Suprapubic skin (tissue), 4 donors: ENCODE results near the gene ARMC2. TPM values are rescaled to one million over a fixed set of nuclear protein-coding genes. Genes with fewer than 3 reads are reported as not detected.
"Not testable (repeated sequence)": the region's sequence is repeated elsewhere in the genome, so short reads cannot be mapped to it uniquely, and the experiment has no call there.

Experiments
- DNase-seq, 2 donors: peaks; one replicate each; pipeline ENCODE4 v3.0.0-alpha.2; 2019; ENCODE audit warnings: low spot score in 2 of 2
- H3K27ac ChIP-seq: fragments of 200-600 bp; sonication (generic); one replicate; pipeline ENCODE4 v1.5.1; 2019
- H3K27me3 ChIP-seq: fragments of 200-600 bp; sonication (generic); one replicate; pipeline ENCODE4 v1.5.1; 2019
- H3K36me3 ChIP-seq: fragments of 200-600 bp; sonication (generic); one replicate; pipeline ENCODE4 v1.5.1; 2019
- H3K4me1 ChIP-seq: fragments of 200-600 bp; sonication (generic); one replicate; pipeline ENCODE4 v1.5.1; 2019
- H3K4me3 ChIP-seq: fragments of 200-600 bp; sonication (generic); one replicate; pipeline ENCODE4 v1.5.1; 2019; ENCODE audit warnings: mild to moderate bottlenecking
- H3K9me3 ChIP-seq: fragments of 200-600 bp; sonication (generic); one replicate; pipeline ENCODE4 v1.5.1; 2019
- EP300 ChIP-seq: sonication (generic); formaldehyde crosslinking; IDR thresholded peaks from one replicate; pipeline ENCODE4 v1.6.1; 2017; ENCODE audit warnings: antibody characterized with exemption
- POLR2A ChIP-seq, 2 donors: fragments of 450-650 bp; IDR thresholded peaks; one replicate each; pipeline ENCODE4 v1.6.1; 2017; ENCODE audit warnings: antibody characterized with exemption in 2 of 2, mild to moderate bottlenecking in 2 of 2, moderate library complexity in 2 of 2
- POLR2AphosphoS5 ChIP-seq, 3 donors: sonication (generic); formaldehyde crosslinking; IDR thresholded peaks; one replicate each; pipeline ENCODE4 v1.6.1; 2017; ENCODE audit warnings: antibody characterized with exemption in 3 of 3
- WGBS: methylation state at CpG from one replicate; pipeline ENCODE4 v1.1.5; 2018; 5-methylcytosine and 5-hydroxymethylcytosine counted together
- total RNA-seq, 4 donors: library from RNA; depleted of rRNA; stranded (reverse); fragments of >200 nt; gene quantifications; one replicate each; pipeline ENCODE4 v1.1.0, GENCODE V29; 2016
- TF ChIP-seq, protein P1 (sequence below), 2 donors: fragments of 200-600 bp in 1 of 2; fragments of 450-650 bp in 1 of 2; sonication (generic) in 1 of 2; IDR thresholded peaks; one replicate each; pipeline ENCODE4 v1.5.1; 2016 to 2019; ENCODE audit warnings: antibody characterized with exemption in 2 of 2, mild to moderate bottlenecking in 1 of 2, moderate library complexity in 1 of 2

Gene ARMC2
- total RNA-seq, 4 donors from 2014 or later, result 1.9 to 9.5 (median 3.6) TPM

DNA sequence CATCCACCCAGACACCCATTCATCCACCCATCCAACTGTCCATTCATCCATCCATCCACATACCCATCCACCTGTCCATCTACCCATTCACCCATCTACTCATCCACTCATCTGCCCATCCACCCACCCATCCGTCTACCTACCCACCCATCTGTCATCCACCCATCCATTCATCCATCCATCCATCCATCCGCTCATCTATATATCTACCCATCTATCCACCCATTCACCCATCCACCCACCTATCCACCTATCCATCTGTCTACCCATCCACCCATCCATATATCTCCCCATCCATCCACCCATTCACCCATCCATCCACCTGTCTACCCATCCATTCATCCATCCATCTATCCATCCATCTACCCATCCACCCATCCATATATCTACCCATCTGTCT, 30.7 kb downstream of the ARMC2 start:
- whole genome bisulfite sequencing, result 98% methylated on average over 2 of the region's 2 CpGs
- no peak for DNase-seq
- H3K27ac ChIP-seq, result no peak overlapping the region
- H3K36me3 ChIP-seq, result no peaks in the 10 kb centered on the region
- no peak overlapping the region for H3K4me3 ChIP-seq
- H3K27me3 ChIP-seq, result no peaks in the 10 kb centered on the region
- no peaks in the 10 kb centered on the region for H3K9me3 ChIP-seq
- TF ChIP-seq, protein P1, sequence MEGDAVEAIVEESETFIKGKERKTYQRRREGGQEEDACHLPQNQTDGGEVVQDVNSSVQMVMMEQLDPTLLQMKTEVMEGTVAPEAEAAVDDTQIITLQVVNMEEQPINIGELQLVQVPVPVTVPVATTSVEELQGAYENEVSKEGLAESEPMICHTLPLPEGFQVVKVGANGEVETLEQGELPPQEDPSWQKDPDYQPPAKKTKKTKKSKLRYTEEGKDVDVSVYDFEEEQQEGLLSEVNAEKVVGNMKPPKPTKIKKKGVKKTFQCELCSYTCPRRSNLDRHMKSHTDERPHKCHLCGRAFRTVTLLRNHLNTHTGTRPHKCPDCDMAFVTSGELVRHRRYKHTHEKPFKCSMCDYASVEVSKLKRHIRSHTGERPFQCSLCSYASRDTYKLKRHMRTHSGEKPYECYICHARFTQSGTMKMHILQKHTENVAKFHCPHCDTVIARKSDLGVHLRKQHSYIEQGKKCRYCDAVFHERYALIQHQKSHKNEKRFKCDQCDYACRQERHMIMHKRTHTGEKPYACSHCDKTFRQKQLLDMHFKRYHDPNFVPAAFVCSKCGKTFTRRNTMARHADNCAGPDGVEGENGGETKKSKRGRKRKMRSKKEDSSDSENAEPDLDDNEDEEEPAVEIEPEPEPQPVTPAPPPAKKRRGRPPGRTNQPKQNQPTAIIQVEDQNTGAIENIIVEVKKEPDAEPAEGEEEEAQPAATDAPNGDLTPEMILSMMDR (IDR thresholded peaks at IDR 0.05), result no peak
- TF ChIP-seq POLR2AphosphoS5 (IDR thresholded peaks at IDR 0.05) (no peak), EP300 (no peak), POLR2A (IDR thresholded peaks at IDR 0.05) (no peak)
- peaks cover 24% of the 10 kb centered on the region for H3K4me1 ChIP-seq

DNA sequence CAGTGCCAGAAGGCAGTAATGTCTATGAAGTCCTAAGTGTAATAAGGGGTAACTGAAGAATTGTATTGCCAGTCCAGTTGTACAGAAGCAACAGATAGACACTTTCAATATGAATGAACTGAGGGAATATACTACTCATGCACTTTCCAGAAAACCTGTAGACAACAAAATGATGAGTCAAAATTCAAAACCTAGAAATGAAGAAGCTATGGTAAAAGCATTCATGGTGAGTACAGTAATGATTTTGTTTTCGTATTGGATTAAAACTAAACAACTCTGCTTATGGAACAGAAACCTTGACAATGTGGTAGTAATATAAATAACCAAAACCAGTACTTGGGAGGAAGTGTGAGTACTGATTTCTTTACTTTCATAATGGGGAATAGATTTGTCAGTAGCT, 35.0 kb downstream of the ARMC2 start:
- Histone ChIP-seq H3K9me3 (no peaks in the 10 kb centered on the region), H3K27ac (no peak overlapping the region), H3K4me3 (no peak overlapping the region), H3K36me3 (no peaks in the 10 kb centered on the region), H3K27me3 (no peaks in the 10 kb centered on the region), H3K4me1 (peaks cover 1% of the 10 kb centered on the region)
- DNase-seq, result no peak
- TF ChIP-seq POLR2AphosphoS5 (IDR thresholded peaks at IDR 0.05) (no peak), POLR2A (IDR thresholded peaks at IDR 0.05) (no peak), EP300 (no peak)
- TF ChIP-seq, protein P1 (IDR thresholded peaks at IDR 0.05), result no peak
- WGBS, result 90% methylated on average over 1 of the region's 1 CpG

DNA sequence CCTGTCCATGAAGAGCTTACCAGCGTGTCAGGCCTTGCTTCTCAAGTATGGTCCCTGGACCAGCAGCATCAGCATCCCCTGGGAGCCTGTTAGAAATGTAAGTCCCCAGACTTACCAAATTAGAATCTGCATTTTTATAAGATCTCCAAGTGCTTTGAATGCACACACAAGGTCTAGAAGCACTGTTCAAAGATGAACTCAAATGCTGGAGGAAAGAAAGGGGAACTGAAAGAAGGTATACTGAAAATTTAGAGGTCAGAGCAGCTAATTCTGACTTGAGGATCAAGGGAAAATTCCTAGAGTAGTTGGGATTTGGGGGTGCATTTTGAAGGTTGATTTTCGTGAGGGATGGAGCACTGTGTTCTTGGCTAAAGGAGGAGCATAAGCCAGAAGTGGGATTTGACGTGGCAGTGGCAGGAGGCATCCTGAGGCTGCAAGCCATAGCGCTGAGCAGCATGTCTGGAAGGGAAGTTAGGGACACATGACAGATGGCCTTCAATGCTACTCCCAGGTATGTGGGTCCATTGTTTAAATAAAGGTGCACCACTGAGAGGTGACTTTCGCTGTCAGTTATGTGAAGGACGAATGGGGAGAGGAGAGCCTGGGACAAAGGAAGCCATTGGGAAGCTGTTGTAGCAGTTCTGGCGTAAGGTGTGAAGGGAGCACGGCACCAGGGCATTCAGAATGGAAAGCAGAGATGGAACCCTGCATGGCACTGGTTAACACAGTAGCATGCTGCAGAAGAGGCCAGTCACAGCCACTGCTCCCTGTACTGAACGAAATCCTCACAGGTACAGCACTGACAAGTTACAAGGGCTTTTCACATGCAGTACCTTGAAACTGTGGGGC, 36.2 kb downstream of the ARMC2 start:
- no peaks in the 10 kb centered on the region for H3K9me3 ChIP-seq
- H3K27me3 ChIP-seq, result no peaks in the 10 kb centered on the region
- TF ChIP-seq POLR2A (IDR thresholded peaks at IDR 0.05), result no peak
- TF ChIP-seq EP300, result no peak
- TF ChIP-seq, protein P1 (IDR thresholded peaks at IDR 0.05), result no peak
- TF ChIP-seq POLR2AphosphoS5 (IDR thresholded peaks at IDR 0.05), result no peak
- no peak overlapping the region for H3K4me3 ChIP-seq
- H3K27ac ChIP-seq, result no peak overlapping the region
- no peaks in the 10 kb centered on the region for H3K36me3 ChIP-seq
- H3K4me1 ChIP-seq, result no peaks in the 10 kb centered on the region
- no peak for DNase-seq
- WGBS, result 81% methylated on average over 9 of the region's 9 CpGs

DNA sequence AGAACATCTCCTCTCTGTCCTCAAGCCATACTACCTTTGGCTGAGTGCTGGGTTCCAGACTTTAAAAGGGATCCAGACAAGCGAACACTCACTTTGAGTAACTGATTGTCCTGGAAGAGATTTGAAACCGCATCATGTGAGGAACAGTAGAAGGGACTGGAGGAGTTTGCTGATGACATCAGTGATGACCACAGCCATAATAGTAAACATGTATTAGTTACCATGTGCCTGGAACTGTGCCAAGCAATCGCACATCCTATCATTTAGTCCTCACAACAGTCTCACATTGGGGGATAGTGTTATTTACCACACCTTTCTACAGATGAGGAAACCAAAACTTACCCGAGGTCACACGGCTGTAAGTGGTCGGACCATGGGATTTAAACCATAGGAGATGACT, 39.8 kb downstream of the ARMC2 start:
- TF ChIP-seq POLR2A (IDR thresholded peaks at IDR 0.05) (no peak), POLR2AphosphoS5 (IDR thresholded peaks at IDR 0.05) (no peak), EP300 (no peak)
- TF ChIP-seq, protein P1 (IDR thresholded peaks at IDR 0.05), result no peak
- no peak for DNase-seq
- 88% methylated on average over 6 of the region's 6 CpGs for WGBS
- Histone ChIP-seq H3K4me1 (no peaks in the 10 kb centered on the region), H3K27me3 (no peaks in the 10 kb centered on the region), H3K27ac (no peak overlapping the region), H3K4me3 (no peak overlapping the region), H3K9me3 (no peaks in the 10 kb centered on the region), H3K36me3 (no peaks in the 10 kb centered on the region)

DNA sequence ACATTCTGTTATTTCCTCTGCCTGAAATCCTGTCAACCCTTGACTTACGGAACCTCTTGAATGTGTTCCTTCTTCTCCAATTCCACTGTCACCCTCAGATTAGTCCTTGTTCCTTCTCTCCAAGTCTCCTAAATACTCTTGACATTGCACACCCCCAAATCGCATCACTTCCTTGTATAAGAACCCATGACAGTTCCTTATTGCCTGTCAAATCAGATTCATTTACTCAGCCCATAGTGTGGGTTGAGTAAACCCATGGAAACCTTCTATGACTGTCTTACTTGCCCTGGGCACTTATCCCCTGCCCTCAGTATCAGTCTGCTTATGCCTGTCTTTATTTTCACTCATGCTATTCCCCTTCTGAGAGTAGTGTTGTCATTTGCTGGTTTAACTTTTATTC, 40.5 kb downstream of the ARMC2 start:
- H3K4me3 ChIP-seq, result no peak overlapping the region
- WGBS, result 95% methylated on average over 2 of the region's 2 CpGs
- no peak overlapping the region for H3K27ac ChIP-seq
- TF ChIP-seq, protein P1 (IDR thresholded peaks at IDR 0.05), result no peak
- no peak for TF ChIP-seq POLR2A (IDR thresholded peaks at IDR 0.05)
- TF ChIP-seq EP300, result no peak
- TF ChIP-seq POLR2AphosphoS5 (IDR thresholded peaks at IDR 0.05), result no peak
- DNase-seq, result no peak
- no peaks in the 10 kb centered on the region for H3K4me1 ChIP-seq
- H3K9me3 ChIP-seq, result no peaks in the 10 kb centered on the region
- no peaks in the 10 kb centered on the region for H3K27me3 ChIP-seq
- no peaks in the 10 kb centered on the region for H3K36me3 ChIP-seq

DNA sequence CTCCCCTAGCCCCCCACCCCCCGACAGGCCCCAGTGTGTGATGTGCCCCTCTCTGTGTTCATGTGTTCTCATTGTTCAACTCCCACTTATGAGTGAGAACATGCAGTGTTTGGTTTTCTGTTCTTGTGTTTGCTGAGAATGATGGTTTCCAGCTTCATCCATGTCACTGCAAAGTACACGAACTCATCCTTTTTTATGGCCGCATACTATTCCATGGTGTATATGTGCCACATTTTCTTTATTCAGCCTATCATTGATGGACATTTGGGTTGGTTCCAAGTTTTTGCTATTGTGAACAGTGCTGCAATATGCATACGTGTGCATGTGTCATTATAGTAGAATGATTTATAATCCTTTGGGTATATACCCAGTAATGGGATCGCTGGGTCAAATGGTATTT, 42.7 kb downstream of the ARMC2 start:
- not testable (repeated sequence) for H3K4me3 ChIP-seq

More for the DNA sequence above, 42.7 kb downstream of the ARMC2 start:
- not testable (repeated sequence) for H3K27ac ChIP-seq, DNase-seq, H3K36me3 ChIP-seq, H3K9me3 ChIP-seq, H3K27me3 ChIP-seq, H3K4me1 ChIP-seq
- 89% methylated on average over 5 of the region's 5 CpGs for WGBS
